Adipocyte (in vitro differentiated cells): Measurements from ENCODE around the gene CEP55.

Experiments
- DNase-seq: peaks from one replicate; pipeline ENCODE4 v3.0.0-alpha.2; 2015; ENCODE audit warnings: low read depth
- H3K27me3 ChIP-seq: replicated peaks from 2 replicates; pipeline ENCODE4 v1.7.0; 2013; ENCODE audit warnings: mild to moderate bottlenecking, low read length, moderate library complexity; ENCODE audit not compliant: control insufficient read depth, insufficient read depth
- H3K36me3 ChIP-seq: 2 replicates; pipeline ENCODE4 v1.7.0; 2013; ENCODE audit warnings: low read length, mild to moderate bottlenecking, moderate library complexity; ENCODE audit not compliant: control insufficient read depth, insufficient read depth, severe bottlenecking
- H3K4me1 ChIP-seq: 2 replicates; pipeline ENCODE4 v1.7.0; 2013; ENCODE audit warnings: mild to moderate bottlenecking, low read length, moderate library complexity; ENCODE audit not compliant: control insufficient read depth, insufficient read depth
- H3K4me3 ChIP-seq: 2 replicates; pipeline ENCODE4 v1.7.0; 2013; ENCODE audit warnings: mild to moderate bottlenecking, low read length, moderate library complexity
- H3K9ac ChIP-seq: 2 replicates; pipeline ENCODE4 v1.7.0; 2013; ENCODE audit warnings: mild to moderate bottlenecking, low read length, moderate library complexity
- H3K9me3 ChIP-seq: 2 replicates; pipeline ENCODE4 v1.7.0; 2013; ENCODE audit warnings: mild to moderate bottlenecking, low read length, moderate library complexity; ENCODE audit not compliant: control insufficient read depth

The CEP55 gene

GRCh38 chr10:93568105-93568390 lies 71.6 kb downstream of the CEP55 start:
- Histone ChIP-seq H3K27me3 (peaks cover 81% of the 10 kb centered on the region), H3K36me3 (no peaks in the 10 kb centered on the region), H3K4me1 (peaks cover 5% of the 10 kb centered on the region), H3K4me3 (peak overlapping the region; percentile 54), H3K9ac (no peak overlapping the region), H3K9me3 (no peaks in the 10 kb centered on the region)
- peak; percentile 15 for DNase-seq

GRCh38 chr10:93570383-93570782 lies 74.0 kb downstream of the CEP55 start:
- Histone ChIP-seq H3K27me3 (peaks cover 84% of the 10 kb centered on the region), H3K4me3 (no peak overlapping the region), H3K9me3 (no peaks in the 10 kb centered on the region), H3K4me1 (peaks cover 5% of the 10 kb centered on the region), H3K9ac (no peak overlapping the region), H3K36me3 (no peaks in the 10 kb centered on the region)
- no peak for DNase-seq

- DNase-seq = no peak
- H3K4me1 ChIP-seq = peaks cover 5% of the 10 kb centered on the region
- peaks cover 76% of the 10 kb centered on the region for H3K27me3 ChIP-seq
- no peaks in the 10 kb centered on the region for H3K9me3 ChIP-seq
- no peak overlapping the region for H3K9ac ChIP-seq
- no peaks in the 10 kb centered on the region for H3K36me3 ChIP-seq
- no peak overlapping the region for H3K4me3 ChIP-seq
Measured at GRCh38 chr10:93572606-93573005, 76.2 kb downstream of the CEP55 start.

- DNase-seq = no peak
Measured at GRCh38 chr10:93573051-93573909, 76.9 kb downstream of the CEP55 start.

GRCh38 chr10:93573924-93574323 lies 77.5 kb downstream of the CEP55 start:
- Histone ChIP-seq H3K27me3 (peaks cover 68% of the 10 kb centered on the region), H3K9me3 (no peaks in the 10 kb centered on the region), H3K36me3 (no peaks in the 10 kb centered on the region), H3K4me3 (no peak overlapping the region), H3K4me1 (no peaks in the 10 kb centered on the region), H3K9ac (no peak overlapping the region)
- no peak for DNase-seq

More at GRCh38 chr10:93573051-93573909, 76.9 kb downstream of the CEP55 start:
- Histone ChIP-seq H3K4me3 (no peak overlapping the region), H3K9ac (no peak overlapping the region), H3K4me1 (no peaks in the 10 kb centered on the region), H3K9me3 (no peaks in the 10 kb centered on the region), H3K36me3 (no peaks in the 10 kb centered on the region), H3K27me3 (peaks cover 72% of the 10 kb centered on the region)

- Histone ChIP-seq H3K9me3 (peaks cover 16% of the 10 kb centered on the region), H3K4me3 (no peak overlapping the region), H3K9ac (no peak overlapping the region), H3K27me3 (peaks cover 68% of the 10 kb centered on the region), H3K36me3 (no peaks in the 10 kb centered on the region), H3K4me1 (no peaks in the 10 kb centered on the region)
- no peak for DNase-seq
Measured at GRCh38 chr10:93576888-93577287, 80.5 kb downstream of the CEP55 start.

- H3K27me3 ChIP-seq = peaks cover 61% of the 10 kb centered on the region
- no peak for DNase-seq
Measured at GRCh38 chr10:93577565-93577964, 81.2 kb downstream of the CEP55 start.

More at GRCh38 chr10:93577565-93577964, 81.2 kb downstream of the CEP55 start:
- no peak overlapping the region for H3K9ac ChIP-seq
- H3K4me3 ChIP-seq = no peak overlapping the region
- H3K9me3 ChIP-seq = peaks cover 16% of the 10 kb centered on the region
- H3K36me3 ChIP-seq = no peaks in the 10 kb centered on the region
- H3K4me1 ChIP-seq = no peaks in the 10 kb centered on the region
